Measurements from ENCODE around the gene LRRC40. TPM values are rescaled to one million over a fixed set of nuclear protein-coding genes. Genes with fewer than 3 reads are reported as not detected.

Gene LRRC40
- total and polyA plus RNA-seq, 9 of the 15 experiments (the other 6 are each of a cell fraction or from before 2014, with no cell fraction given) = 16.1 to 36.2 (median 30.9) TPM

GRCh38 chr1:70222716-70223235, 17.4 kb upstream of the LRRC40 start (continued):
- 0 out of 2 replicates have a peak, but pooled peaks have one; percentile 16 for TF ChIP-seq PKNOX1 (IDR thresholded peaks at IDR 0.05)
- peak; percentile 84 for TF ChIP-seq MEIS2 (IDR thresholded peaks at IDR 0.05; ENCODE audit: partially characterized antibody)
- TF ChIP-seq ASH1L (IDR thresholded peaks at IDR 0.05; ENCODE audit: borderline replicate concordance, low read depth, partially characterized antibody) = no peak
- TF ChIP-seq ZBTB8A (IDR thresholded peaks at IDR 0.05; ENCODE audit: partially characterized antibody) = no peak
- peak; percentile 36 for TF ChIP-seq ATF3 (IDR thresholded peaks at IDR 0.05)
- TF ChIP-seq ATF3 (CRISPR knock-in tag; conservative IDR thresholded peaks at IDR 0.05) = no peak
- no peak for TF ChIP-seq CREB5 (CRISPR knock-in tag; IDR thresholded peaks at IDR 0.05)
- TF ChIP-seq DMBX1 (CRISPR knock-in tag; IDR thresholded peaks at IDR 0.05; ENCODE audit: borderline replicate concordance) = no peak
- TF ChIP-seq ZNF3 (CRISPR knock-in tag; IDR thresholded peaks at IDR 0.05) = no peak
- TF ChIP-seq POLR2H (tag; IDR thresholded peaks at IDR 0.05; ENCODE audit: low read depth) = 0 out of 2 replicates have a peak, but pooled peaks have one; percentile 29
- TF ChIP-seq NR0B1 (IDR thresholded peaks at IDR 0.05; ENCODE audit: partially characterized antibody) = no peak
- no peak for TF ChIP-seq SMARCA5 (IDR thresholded peaks at IDR 0.05)
- no peak for TF ChIP-seq BRD9 (IDR thresholded peaks at IDR 0.05; ENCODE audit: low read depth, partially characterized antibody)
- TF ChIP-seq MYNN (IDR thresholded peaks at IDR 0.05) = no peak
- no peak for TF ChIP-seq MYNN (CRISPR knock-in tag; IDR thresholded peaks at IDR 0.05)
- TF ChIP-seq RFX7 (CRISPR knock-in tag; IDR thresholded peaks at IDR 0.05) = no peak
- no peak for TF ChIP-seq ZNF274 (IDR thresholded peaks at IDR 0.05; ENCODE audit: borderline replicate concordance, low read depth, low read length)
- TF ChIP-seq KDM1A (IDR thresholded peaks at IDR 0.05) = no peak
- no peak for TF ChIP-seq FOS (IDR thresholded peaks at IDR 0.05; ENCODE audit: extremely low read depth, insufficient read length)
- no peak for TF ChIP-seq HDAC1 (IDR thresholded peaks at IDR 0.05)
